Muscle of back (tissue), 11 donors: ENCODE data around the gene FLAD1. TPM values are rescaled to one million over a fixed set of nuclear protein-coding genes. Genes with fewer than 3 reads are reported as not detected.

ENCODE experiments used
- DNase-seq, 3 donors: peaks; one replicate each; pipeline versions ENCODE4 v3.0.0 to v3.0.0-alpha.2; 2013
- polyA plus RNA-seq, 10 donors: library from polyadenylated mRNA; unstranded; fragments of 120-200 nt; gene quantifications; one replicate each; pipeline ENCODE4 v1.2.1, GENCODE V29; 2013; ENCODE audit not compliant: insufficient read length in 10 of 10

Gene FLAD1
- polyA plus RNA-seq, 10 donors, result 15.3 to 21.0 (median 19.5) TPM

- no peak for DNase-seq
Observed at GRCh38 chr1:154988058-154988954, 5.2 kb downstream of the FLAD1 start.

- no peak for DNase-seq
Observed at GRCh38 chr1:154989195-154989860, 6.2 kb downstream of the FLAD1 start.

- no peak for DNase-seq
Observed at GRCh38 chr1:154990276-154990675, 7.1 kb downstream of the FLAD1 start.

- no peak for DNase-seq
Observed at GRCh38 chr1:154992721-154993571, 9.8 kb downstream of the FLAD1 start.

GRCh38 chr1:154993572-154994268, 10.6 kb downstream of the FLAD1 start, which contains the start of gene LENEP:
Gene LENEP (plus strand): TSS chr1:154993586. CDS start chr1:154993608, 22 bp downstream.
- no peak for DNase-seq

GRCh38 chr1:154994269-154994587, 11.1 kb downstream of the FLAD1 start:
- no peak for DNase-seq

GRCh38 chr1:154994591-154994990, 11.4 kb downstream of the FLAD1 start:
- DNase-seq, result no peak

- peak; percentile 58 to 72 (median 66) for DNase-seq
Observed at GRCh38 chr1:154995301-154995983, 12.3 kb downstream of the FLAD1 start.

GRCh38 chr1:154996966-154997701, 14.0 kb downstream of the FLAD1 start:
- DNase-seq, result no peak

- DNase-seq, result no peak
Observed at GRCh38 chr1:154998201-154998780, 15.1 kb downstream of the FLAD1 start.

GRCh38 chr1:154998818-154999570, 15.8 kb downstream of the FLAD1 start:
- DNase-seq, result peak; percentile 62 to 89 (median 76)

GRCh38 chr1:154999571-155000410, 16.6 kb downstream of the FLAD1 start:
- DNase-seq, result peak in 2 of 3 donors; percentile 32 to 74

- no peak for DNase-seq
Observed at GRCh38 chr1:155000411-155000725, 17.2 kb downstream of the FLAD1 start.

- peak; percentile 89 to 98 (median 92) for DNase-seq
Observed at GRCh38 chr1:155000726-155001424, 17.7 kb downstream of the FLAD1 start.

- DNase-seq, result no peak
Observed at GRCh38 chr1:155001425-155001674, 18.2 kb downstream of the FLAD1 start.

GRCh38 chr1:155001675-155002463, 18.7 kb downstream of the FLAD1 start:
- DNase-seq, result peak; percentile 99 to 100 (median 100)
